GM21529 (cell line): ENCODE measurements around the gene SLC13A5.
"Not testable (repeated sequence)": the region's sequence is repeated elsewhere in the genome, so short reads cannot be mapped to it uniquely, and the experiment has no call there.

ENCODE experiments used
- ATAC-seq: cut with Tn5 transposase; IDR thresholded peaks from one replicate; pipeline ENCODE4 v1.9.1; 2021; ENCODE audit not compliant: unreplicated experiment

SLC13A5 gene

GRCh38 chr17:6711081-6711674 lies 2.0 kb downstream of the SLC13A5 start:
- no peak for ATAC-seq

DNA sequence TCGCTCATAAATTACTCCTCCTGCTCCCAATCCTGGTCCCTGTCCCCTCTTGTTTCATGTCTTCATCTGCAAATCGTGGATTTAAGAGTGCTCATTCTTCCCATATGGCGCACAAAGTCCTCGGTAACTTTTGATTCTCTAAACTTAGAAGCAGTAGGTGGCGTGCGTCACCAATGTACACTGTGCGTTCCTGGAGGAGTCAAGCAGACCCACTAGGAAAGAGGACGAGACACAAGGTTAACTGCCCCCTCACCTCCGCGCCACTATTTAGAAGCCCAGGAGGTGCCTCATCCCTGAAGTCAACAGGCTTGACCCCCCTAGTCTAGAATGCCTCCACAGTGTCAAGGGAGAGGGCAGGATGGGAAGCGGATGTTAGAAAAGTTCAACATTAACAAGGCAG lies 2.9 kb downstream of the SLC13A5 start:
- no peak for ATAC-seq

- ATAC-seq: no peak
These were observed 4.7 kb downstream of the SLC13A5 start for GRCh38 chr17:6708357-6708961.

DNA sequence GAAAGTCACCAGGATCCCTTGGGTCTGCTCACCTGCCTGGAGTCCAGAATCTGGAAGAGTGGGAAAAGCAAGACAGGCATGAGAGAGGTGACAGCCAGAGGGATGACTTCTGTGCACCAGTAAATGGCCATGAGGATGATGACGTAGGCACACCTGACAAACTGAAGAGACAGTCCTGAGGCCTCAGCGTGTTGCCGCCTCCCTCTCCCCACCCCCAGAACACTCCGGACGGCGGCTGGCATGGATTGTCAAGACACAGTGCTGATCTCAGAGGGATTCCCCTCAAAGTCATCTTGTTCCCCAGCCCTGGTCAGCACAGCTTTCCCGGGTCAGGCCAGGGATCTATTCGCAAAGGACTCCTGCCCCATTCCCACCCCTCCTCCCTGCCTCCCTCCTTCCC lies 6.2 kb downstream of the SLC13A5 start:
- ATAC-seq: no peak

DNA sequence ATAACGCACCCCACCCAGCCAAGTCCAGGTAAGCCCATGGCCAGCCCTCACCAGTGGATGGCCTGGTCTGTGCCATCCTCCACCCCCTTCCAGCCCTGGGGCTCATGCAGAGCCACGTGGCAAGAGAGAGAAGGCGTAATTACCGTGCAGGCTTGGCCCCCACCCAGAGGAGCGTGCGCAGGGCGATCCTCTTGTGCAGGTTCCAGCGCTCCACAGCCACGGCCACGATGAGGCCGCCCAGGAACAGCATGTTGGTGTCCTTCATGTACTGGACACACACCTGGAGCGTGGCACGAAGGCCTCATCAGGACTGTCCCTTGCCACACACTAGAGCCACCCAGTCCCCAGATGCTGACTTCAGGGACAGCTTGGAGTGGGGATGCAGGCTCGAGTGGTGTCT lies 6.7 kb downstream of the SLC13A5 start:
- no peak for ATAC-seq

GRCh38 chr17:6704470-6705052 lies 8.6 kb downstream of the SLC13A5 start:
- no peak for ATAC-seq

DNA sequence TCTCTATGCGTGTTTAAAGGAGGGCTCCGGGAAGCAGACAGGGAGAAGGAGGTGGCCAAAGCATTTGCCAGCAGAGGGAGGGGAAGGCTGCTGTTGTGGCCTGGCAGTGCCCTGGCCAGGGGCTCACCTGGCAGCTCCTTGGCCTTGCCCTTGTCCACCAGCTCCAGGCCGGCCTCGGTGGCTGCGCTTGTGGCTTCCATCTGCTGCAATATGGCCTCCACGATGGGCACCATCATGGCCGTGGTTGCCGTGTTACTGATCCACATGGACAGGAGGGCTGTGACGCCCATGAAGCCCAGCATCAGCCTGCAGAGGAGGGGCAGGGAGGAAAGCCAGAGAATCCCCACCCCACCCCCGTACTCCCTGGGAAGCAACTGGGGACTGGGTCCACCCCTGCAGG lies 9.4 kb downstream of the SLC13A5 start:
- ATAC-seq: no peak

GRCh38 chr17:6702567-6703215 lies 10.5 kb downstream of the SLC13A5 start:
- no peak for ATAC-seq

DNA sequence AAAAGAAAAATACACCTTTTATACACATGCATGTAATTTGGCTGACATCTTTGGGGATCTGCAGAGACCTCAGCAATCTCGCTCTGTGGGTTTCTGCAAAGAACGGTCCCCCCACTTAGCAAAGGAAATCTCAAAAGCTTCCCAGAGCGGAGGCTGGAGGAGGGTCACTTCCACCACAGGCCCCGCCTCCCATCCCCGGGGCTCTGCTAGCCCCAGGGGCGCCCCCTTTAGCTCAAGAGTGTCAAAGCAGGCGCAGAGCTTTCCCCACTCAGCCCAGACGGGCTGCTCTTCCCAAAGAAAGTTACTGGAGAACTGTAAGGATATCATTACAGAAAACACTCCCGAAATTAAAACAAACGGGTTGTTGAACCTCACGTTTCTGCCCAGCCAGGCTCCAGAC lies 11.4 kb downstream of the SLC13A5 start:
- no peak for ATAC-seq

- ATAC-seq: no peak
These were observed 12.2 kb downstream of the SLC13A5 start for GRCh38 chr17:6700948-6701307.

DNA sequence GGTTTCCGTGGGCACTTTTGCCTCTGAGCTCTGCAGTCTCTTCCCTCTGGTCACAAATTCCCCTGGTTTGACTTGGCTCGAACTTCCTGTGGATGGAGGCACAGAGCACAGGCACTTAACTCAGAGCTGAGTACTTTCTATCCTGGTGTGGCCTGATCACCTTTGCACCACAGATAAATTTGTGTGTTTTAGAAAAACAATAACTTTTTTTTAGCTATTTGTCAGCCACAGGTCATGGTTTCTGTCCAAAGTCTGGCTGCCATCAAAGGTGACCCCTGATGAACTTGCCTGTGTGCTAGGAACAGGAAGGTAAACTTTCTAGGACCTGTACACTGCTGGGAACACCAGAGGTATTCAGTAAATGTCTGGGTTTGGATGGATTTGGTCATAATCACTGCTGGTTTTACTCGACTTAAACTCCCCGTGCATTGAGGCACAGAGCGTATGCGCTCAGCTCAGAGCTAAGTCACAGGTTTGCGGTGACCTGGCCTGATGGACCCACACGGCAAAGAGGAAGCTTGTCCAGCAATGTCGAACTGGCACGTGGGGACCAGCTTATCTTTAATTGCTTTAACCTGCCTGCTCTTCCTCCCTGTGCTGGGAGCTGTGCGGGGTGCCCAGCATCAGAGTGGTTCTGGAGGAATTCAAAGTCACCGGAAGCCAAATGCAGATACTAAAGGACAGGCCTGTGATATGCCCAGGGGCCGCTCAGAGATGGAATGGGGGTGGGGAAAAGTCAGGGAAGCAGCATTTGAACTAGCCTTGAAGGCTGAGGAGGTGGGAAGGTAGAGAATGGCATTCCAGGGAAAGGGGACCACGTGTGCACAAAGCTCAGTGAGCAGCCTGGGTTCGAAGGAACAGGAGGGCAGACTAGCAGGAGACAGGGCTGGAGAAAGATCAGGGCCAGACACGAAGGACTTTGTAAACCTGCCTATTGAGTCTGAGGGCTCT lies 12.9 kb downstream of the SLC13A5 start:
- no peak for ATAC-seq

DNA sequence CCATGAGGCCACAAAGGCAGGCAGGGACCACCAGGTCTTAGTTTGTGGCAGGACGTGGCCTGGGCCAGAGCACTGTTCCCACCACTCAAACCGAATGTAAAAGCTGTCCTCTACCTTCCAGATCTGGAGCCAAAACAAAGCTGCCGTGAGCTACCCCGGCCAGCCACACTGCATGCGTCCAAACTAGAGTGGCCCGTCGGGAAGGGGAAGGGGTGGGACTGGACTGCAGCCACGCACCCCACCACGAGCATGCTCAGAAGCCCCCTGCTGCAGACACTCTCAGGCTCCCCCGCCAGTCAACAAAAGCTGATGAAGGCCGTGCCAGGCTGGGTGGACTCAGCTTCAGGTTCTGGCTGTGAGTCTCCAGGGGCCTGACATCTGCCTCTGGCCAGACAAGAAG lies 15.2 kb downstream of the SLC13A5 start:
- no peak for ATAC-seq

GRCh38 chr17:6696906-6697305 lies 16.3 kb downstream of the SLC13A5 start:
- ATAC-seq: no peak

GRCh38 chr17:6695565-6695964 lies 17.6 kb downstream of the SLC13A5 start:
- no peak for ATAC-seq

- no peak for ATAC-seq
These were observed 18.1 kb downstream of the SLC13A5 start for GRCh38 chr17:6695051-6695450.

- ATAC-seq: not testable (repeated sequence)
These were observed 21.2 kb downstream of the SLC13A5 start for GRCh38 chr17:6691958-6692357.

GRCh38 chr17:6691546-6691945 lies 21.6 kb downstream of the SLC13A5 start:
- ATAC-seq: no peak

- no peak for ATAC-seq
These were observed 22.5 kb downstream of the SLC13A5 start for GRCh38 chr17:6690641-6691040.

DNA sequence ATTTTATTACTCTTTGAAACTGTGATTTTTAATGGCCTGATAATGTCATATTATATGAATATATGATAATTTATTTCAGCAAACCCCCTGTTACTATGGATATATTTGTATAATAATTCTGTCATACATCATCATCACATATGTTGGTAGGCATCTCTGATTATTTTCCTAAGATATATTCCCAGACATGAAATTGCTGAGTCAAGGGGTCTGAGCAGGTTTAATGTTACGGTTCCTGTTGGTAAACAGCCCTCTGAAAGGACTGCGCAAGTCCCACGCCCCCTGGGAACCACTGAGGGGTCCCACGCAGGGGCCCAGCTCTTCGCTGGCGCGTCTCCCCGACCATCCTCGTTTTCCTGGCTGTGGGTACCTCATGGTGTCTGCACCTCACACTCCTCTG lies 24.2 kb downstream of the SLC13A5 start:
- ATAC-seq: no peak

DNA sequence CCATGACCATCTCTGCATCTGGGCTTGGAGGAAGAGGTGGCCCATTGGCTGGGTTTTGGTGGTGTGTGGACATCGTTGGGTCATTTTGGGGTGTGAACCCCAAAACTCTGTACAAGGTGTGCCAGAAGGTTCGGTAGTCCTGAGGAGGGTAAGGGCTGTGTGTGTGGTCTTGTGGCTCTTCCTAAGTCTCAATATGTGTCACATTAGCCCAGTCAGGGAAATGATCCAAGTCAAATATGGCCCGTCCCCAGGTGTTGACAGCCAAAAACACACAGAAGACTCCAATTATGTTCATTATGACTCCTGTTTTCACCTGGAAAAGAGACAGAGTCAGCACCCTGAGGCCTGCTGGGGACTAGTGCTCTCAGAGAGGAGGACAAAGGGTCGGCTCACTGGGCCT lies 27.1 kb downstream of the SLC13A5 start:
- ATAC-seq: no peak
